IMR-90 (cell line): ENCODE measurements around the gene EPO. TPM values are rescaled to one million over a fixed set of nuclear protein-coding genes. Genes with fewer than 3 reads are reported as not detected.

Experiments
- ATAC-seq: fragments of 200-7000 bp; cut with Tn5 transposase; 2 replicates; pipeline ENCODE4 v1.9.1; 2020; ENCODE audit warnings: low read depth, mild to moderate bottlenecking, moderate library complexity
- BruUV-seq: library from RNA; stranded (reverse); fragments of 400-500 nt; replicated peaks from 2 replicates; lab custom pipeline; 2021; lab: Mats Ljungman, UMichigan
- CTCF ChIA-PET: fragments of 300-600 bp; formaldehyde crosslinking; extraction: SDS; loops from one replicate; lab custom pipeline; 2021; ENCODE audit warnings: antibody characterized with exemption; lab: Yijun Ruan, JAX
- POLR2A ChIA-PET: fragments of 300-600 bp; sonication (Branson Sonifier 250); formaldehyde crosslinking; loops from one replicate; lab custom pipeline; 2022; ENCODE audit warnings: antibody characterized with exemption; ENCODE audit not compliant: unreplicated experiment; lab: Charles Lee
- DNase-seq: peaks from one replicate; pipeline ENCODE4 v3.0.0; 2013
- H2AFZ ChIP-seq: replicated peaks from 2 replicates; pipeline ENCODE3; 2013; ENCODE audit warnings: low read length, mild to moderate bottlenecking; ENCODE audit not compliant: poor library complexity
- H2AK5ac ChIP-seq: 2 replicates; pipeline ENCODE4 v1.6.1; 2013; ENCODE audit warnings: low read depth, low read length, inconsistent platforms
- H2AK9ac ChIP-seq: replicated peaks from 2 replicates; pipeline ENCODE3; 2013; ENCODE audit warnings: mild to moderate bottlenecking, low read depth, low read length, moderate library complexity; ENCODE audit not compliant: poor library complexity
- H2BK120ac ChIP-seq: 2 replicates; pipeline ENCODE4 v1.6.1; 2013; ENCODE audit warnings: low read depth, low read length, inconsistent platforms
- H2BK15ac ChIP-seq: 3 replicates; pipeline ENCODE4 v1.6.1; 2013; ENCODE audit warnings: low read depth, low read length, inconsistent platforms
- H2BK20ac ChIP-seq: 2 replicates; pipeline ENCODE4 v1.6.1; 2013; ENCODE audit warnings: low read depth, mild to moderate bottlenecking, inconsistent platforms, low read length, moderate library complexity
- H2BK5ac ChIP-seq: 2 replicates; pipeline ENCODE4 v1.6.1; 2013; ENCODE audit warnings: mild to moderate bottlenecking, low read depth, low read length, inconsistent platforms; ENCODE audit not compliant: poor library complexity, severe bottlenecking
- H3K14ac ChIP-seq: replicated peaks from 2 replicates; pipeline ENCODE4 v1.6.1; 2013; ENCODE audit warnings: low read depth, low read length, inconsistent platforms
- H3K18ac ChIP-seq: 2 replicates; pipeline ENCODE4 v1.6.1; 2013; ENCODE audit warnings: low read depth, low read length, control low read depth
- H3K23ac ChIP-seq: 2 replicates; pipeline ENCODE4 v1.6.1; 2013; ENCODE audit warnings: low read depth, low read length, inconsistent platforms
- H3K27ac ChIP-seq: 2 replicates; pipeline ENCODE4 v1.5.1; 2013; ENCODE audit warnings: mild to moderate bottlenecking, control low read depth, low read length; ENCODE audit not compliant: insufficient read depth
- H3K27me3 ChIP-seq: 2 replicates; pipeline ENCODE4 v1.6.1; 2013; ENCODE audit warnings: low read length; ENCODE audit not compliant: control insufficient read depth, insufficient read depth
- H3K36me3 ChIP-seq: 2 replicates; pipeline ENCODE4 v1.6.1; 2013; ENCODE audit warnings: low read length, mixed read lengths; ENCODE audit not compliant: control insufficient read depth, insufficient read depth
- H3K4ac ChIP-seq: 2 replicates; pipeline ENCODE4 v1.6.1; 2013; ENCODE audit warnings: low read depth, low read length, inconsistent platforms
- H3K4me1 ChIP-seq: 2 replicates; pipeline ENCODE4 v1.6.1; 2013; ENCODE audit warnings: low read length, mixed read lengths; ENCODE audit not compliant: control insufficient read depth, insufficient read depth
- H3K4me2 ChIP-seq: 2 replicates; pipeline ENCODE4 v1.6.1; 2013; ENCODE audit warnings: low read depth, mild to moderate bottlenecking, control low read depth, low read length, moderate library complexity
- H3K4me3 ChIP-seq: 2 replicates; pipeline ENCODE4 v1.5.1; 2013; ENCODE audit warnings: low read depth, mild to moderate bottlenecking, control low read depth, low read length, moderate library complexity; ENCODE audit not compliant: insufficient read depth
- H3K56ac ChIP-seq: 2 replicates; pipeline ENCODE4 v1.6.1; 2013; ENCODE audit warnings: low read length, inconsistent platforms; ENCODE audit not compliant: insufficient read depth; ENCODE audit errors: extremely low read depth
- H3K79me1 ChIP-seq, 2 experiments: 2 replicates each; pipeline ENCODE4 v1.6.1; 2013; ENCODE audit warnings: low read length in 2 of 2, inconsistent platforms in 1 of 2, low read depth in 1 of 2
- H3K9ac ChIP-seq: 2 replicates; pipeline ENCODE4 v1.6.1; 2013; ENCODE audit warnings: low read depth, low read length, control low read depth
- H3K9me1 ChIP-seq: 2 replicates; pipeline ENCODE4 v1.6.1; 2013; ENCODE audit warnings: low read length, inconsistent platforms; ENCODE audit not compliant: insufficient read depth
- H3K9me3 ChIP-seq: 2 replicates; pipeline ENCODE4 v1.6.1; 2013; ENCODE audit warnings: low read length; ENCODE audit not compliant: control insufficient read depth, insufficient read depth
- H4K20me1 ChIP-seq: 2 replicates; pipeline ENCODE4 v1.6.1; 2013; ENCODE audit warnings: low read length, inconsistent platforms; ENCODE audit not compliant: insufficient read depth
- H4K5ac ChIP-seq: 2 replicates; pipeline ENCODE4 v1.6.1; 2013; ENCODE audit warnings: mild to moderate bottlenecking, low read depth, low read length, control low read depth
- H4K8ac ChIP-seq, 2 experiments: 2 replicates each; pipeline ENCODE4 v1.6.1; 2013; ENCODE audit warnings: low read depth in 2 of 2, low read length in 2 of 2, control low read depth in 1 of 2, inconsistent platforms in 1 of 2
- H4K91ac ChIP-seq: 2 replicates; pipeline ENCODE4 v1.6.1; 2013; ENCODE audit warnings: low read depth, low read length, inconsistent platforms; ENCODE audit not compliant: insufficient read depth
- CEBPB ChIP-seq: IDR thresholded peaks from 2 replicates; pipeline ENCODE4 v1.6.1; 2012; ENCODE audit warnings: low read depth, low read length, improper control_type of control experiment
- MAFK ChIP-seq: IDR thresholded peaks from 2 replicates; pipeline ENCODE4 v1.6.1; 2012; ENCODE audit warnings: low read depth, low read length, improper control_type of control experiment
- RFX5 ChIP-seq: IDR thresholded peaks from 2 replicates; pipeline ENCODE4 v1.8.0; 2012; ENCODE audit warnings: low read depth, mild to moderate bottlenecking, low read length, moderate library complexity
- WGBS, 2 experiments: methylation state at CpG; one replicate each; pipeline versions ENCODE4 v1.1.5 to v1.1.7; 2013; ENCODE audit warnings: missing lambda C conversion rate in 2 of 2; ENCODE audit not compliant: insufficient read length in 1 of 2; ENCODE audit errors: extremely low coverage in 2 of 2; 5-methylcytosine and 5-hydroxymethylcytosine counted together
- dilution Hi-C: fragments of 300-500 bp; cut with HindIII; formaldehyde crosslinking; loops from one replicate; pipeline ENCODE4 v1.14.3; 2018; ENCODE audit warnings: low sequenced_read_pairs; ENCODE audit not compliant: unreplicated experiment
- in situ Hi-C: fragments of 300-500 bp; cut with MboI; formaldehyde crosslinking; loops from 3 replicates; pipeline ENCODE4 v1.14.3; 2019; ENCODE audit warnings: low sequenced_read_pairs, inconsistent platforms, mixed read lengths
- intact Hi-C: fragments of 100-400 bp; cut with micrococcal nuclease; formaldehyde crosslinking; loops from 2 replicates; pipeline ENCODE4 v1.10.0; 2022
- polyA plus RNA-seq, 3 experiments: library from polyadenylated mRNA; depleted of rRNA; stranded (reverse); fragments of >200 nt; gene quantifications; 2 replicates each; pipeline ENCODE4 v1.2.3, GENCODE V29; 2012; ENCODE audit warnings: low replicate concordance in 1 of 3
- total RNA-seq: library from RNA; depleted of rRNA; stranded (reverse); fragments of >200 nt; gene quantifications from 2 replicates; pipeline ENCODE4 v1.2.3, GENCODE V29; 2012
- TF ChIP-seq, protein P1 (sequence below): conservative IDR thresholded peaks from 2 replicates; pipeline ENCODE4 v1.5.1; 2012; ENCODE audit warnings: mild to moderate bottlenecking, low read depth, low read length, improper control_type of control experiment
- TF ChIP-seq, protein P2 (sequence below): fragments of 150-350 bp; IDR thresholded peaks from 2 replicates; pipeline ENCODE4 v1.6.1; 2017; ENCODE audit warnings: mild to moderate bottlenecking, antibody characterized with exemption, low read length, low read depth

The EPO gene
- total and polyA plus RNA-seq, 2 of the 4 experiments (the other 2 are of a cell fraction): not detected

DNA sequence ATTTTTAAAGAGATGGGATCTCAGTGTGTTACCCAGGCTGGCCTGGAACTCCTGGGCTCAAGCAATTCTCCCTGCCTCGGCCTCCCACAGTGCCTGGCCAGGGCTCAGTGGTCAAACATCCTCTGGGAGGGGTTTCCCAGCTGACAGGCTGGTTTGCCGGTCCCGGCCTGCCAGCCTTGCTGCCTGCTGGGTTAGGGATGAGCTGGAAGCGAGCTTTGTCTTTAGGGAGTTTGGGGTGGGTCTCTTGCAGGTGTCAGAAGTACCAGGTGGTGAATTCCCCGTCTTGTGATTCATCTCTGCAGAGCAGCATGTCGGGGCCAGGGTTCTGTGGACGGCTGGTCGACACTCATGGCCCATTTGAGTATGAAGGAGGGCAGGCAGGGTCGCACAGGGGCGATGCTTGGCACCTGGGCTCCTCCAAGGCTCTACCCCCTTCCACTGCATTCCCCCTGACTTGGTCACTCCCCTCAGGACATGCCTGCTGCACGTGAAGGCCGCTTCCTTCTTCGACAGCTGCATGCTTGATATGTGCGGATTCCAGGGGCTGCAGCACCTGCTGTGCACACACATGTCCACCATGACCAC is 43.4 kb downstream of the EPO start:
- no CpG with 5 or more reads among the region's 14 CpGs for WGBS, 2 experiments
- Histone ChIP-seq H3K56ac (no peak overlapping the region; the same call in 1 of the 2 replicates), H2AFZ (no peak overlapping the region), H2BK15ac (no peak overlapping the region), H3K9me3 (no peaks in the 10 kb centered on the region), H2BK20ac (no peak overlapping the region), H3K9ac (no peak overlapping the region), H3K4me3 (no peak overlapping the region), H3K27ac (no peak overlapping the region), H3K79me1 (no peaks in the 10 kb centered on the region), H3K14ac (no peak overlapping the region), H4K20me1 (no peaks in the 10 kb centered on the region), H3K9me1 (no peaks in the 10 kb centered on the region), H3K4me1 (no peaks in the 10 kb centered on the region), H2AK5ac (no peak overlapping the region), H3K23ac (no peak overlapping the region), H3K4me2 (no peak overlapping the region), H4K5ac (no peak overlapping the region), H3K36me3 (no peaks in the 10 kb centered on the region), H3K18ac (no peak overlapping the region), H2BK5ac (no peak overlapping the region), H4K8ac (no peak overlapping the region), H2BK120ac (no peak overlapping the region), H3K27me3 (peaks cover 53% of the 10 kb centered on the region), H3K4ac (no peak overlapping the region), H2AK9ac (no peak overlapping the region), H4K91ac (no peak overlapping the region)
- POLR2A ChIA-PET: no interaction called here
- in situ Hi-C loops (no loop called here), intact Hi-C loops (no loop called here), dilution Hi-C loops (no loop called here)
- TF ChIP-seq RFX5: no peak
- TF ChIP-seq MAFK: no peak
- TF ChIP-seq, protein P1, sequence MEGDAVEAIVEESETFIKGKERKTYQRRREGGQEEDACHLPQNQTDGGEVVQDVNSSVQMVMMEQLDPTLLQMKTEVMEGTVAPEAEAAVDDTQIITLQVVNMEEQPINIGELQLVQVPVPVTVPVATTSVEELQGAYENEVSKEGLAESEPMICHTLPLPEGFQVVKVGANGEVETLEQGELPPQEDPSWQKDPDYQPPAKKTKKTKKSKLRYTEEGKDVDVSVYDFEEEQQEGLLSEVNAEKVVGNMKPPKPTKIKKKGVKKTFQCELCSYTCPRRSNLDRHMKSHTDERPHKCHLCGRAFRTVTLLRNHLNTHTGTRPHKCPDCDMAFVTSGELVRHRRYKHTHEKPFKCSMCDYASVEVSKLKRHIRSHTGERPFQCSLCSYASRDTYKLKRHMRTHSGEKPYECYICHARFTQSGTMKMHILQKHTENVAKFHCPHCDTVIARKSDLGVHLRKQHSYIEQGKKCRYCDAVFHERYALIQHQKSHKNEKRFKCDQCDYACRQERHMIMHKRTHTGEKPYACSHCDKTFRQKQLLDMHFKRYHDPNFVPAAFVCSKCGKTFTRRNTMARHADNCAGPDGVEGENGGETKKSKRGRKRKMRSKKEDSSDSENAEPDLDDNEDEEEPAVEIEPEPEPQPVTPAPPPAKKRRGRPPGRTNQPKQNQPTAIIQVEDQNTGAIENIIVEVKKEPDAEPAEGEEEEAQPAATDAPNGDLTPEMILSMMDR: no peak
- no peak for TF ChIP-seq CEBPB
- TF ChIP-seq, protein P2, sequence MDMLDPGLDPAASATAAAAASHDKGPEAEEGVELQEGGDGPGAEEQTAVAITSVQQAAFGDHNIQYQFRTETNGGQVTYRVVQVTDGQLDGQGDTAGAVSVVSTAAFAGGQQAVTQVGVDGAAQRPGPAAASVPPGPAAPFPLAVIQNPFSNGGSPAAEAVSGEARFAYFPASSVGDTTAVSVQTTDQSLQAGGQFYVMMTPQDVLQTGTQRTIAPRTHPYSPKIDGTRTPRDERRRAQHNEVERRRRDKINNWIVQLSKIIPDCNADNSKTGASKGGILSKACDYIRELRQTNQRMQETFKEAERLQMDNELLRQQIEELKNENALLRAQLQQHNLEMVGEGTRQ: no peak
- CTCF ChIA-PET: no interaction called here
- ATAC-seq (no peak), DNase-seq (no peak)
- BruUV-seq: no TSS peak
